ENCODE results near the gene MTUS2. TPM values are rescaled to one million over a fixed set of nuclear protein-coding genes. Genes with fewer than 3 reads are reported as not detected.

The MTUS2 gene
- total and polyA plus RNA-seq, 10 donors: 0.20 to 3.2 (median 0.85) TPM

GRCh38 chr13:28953714-28954418 is 133.7 kb downstream of the MTUS2 start:
- Histone ChIP-seq H3K27me3 (replicated peaks in 1 of 7) (no peaks in the 10 kb centered on the region), H3K4me3 (no peak overlapping the region), H3K27ac (no peak overlapping the region), H3K9me3 (peaks cover 0 to 4% (median 0%) of the 10 kb centered on the region in 8 donors), H3K4me1 (no peaks in the 10 kb centered on the region), H3K36me3 (no peaks in the 10 kb centered on the region)
- TF ChIP-seq CTCF (IDR thresholded peaks at IDR 0.05 in 8 of 11, conservative IDR thresholded peaks at IDR 0.05 in 3 of 11): no peak
- no peak for TF ChIP-seq POLR2A (IDR thresholded peaks at IDR 0.05)
- no peak for TF ChIP-seq POLR2AphosphoS5 (IDR thresholded peaks at IDR 0.05)
- WGBS, 5 donors: 83 to 87% (median 84%) methylated on average over 4 of the region's 4 CpGs
- intact Hi-C loops (cut with DNase I; ENCODE audit: low total_unique reads): no loop called here
- DNase-seq: no peak

- H3K4me3 ChIP-seq: no peak overlapping the region
- 81 to 91% (median 86%) methylated on average over 5 of the region's 5 CpGs for WGBS, 5 donors
- no peaks in the 10 kb centered on the region for H3K4me1 ChIP-seq
- no peaks in the 10 kb centered on the region for H3K36me3 ChIP-seq
- H3K27ac ChIP-seq: no peak overlapping the region
- intact Hi-C loops (cut with DNase I; ENCODE audit: low total_unique reads): no loop called here
- no peaks in the 10 kb centered on the region for H3K27me3 ChIP-seq (replicated peaks in 1 of 7)
- TF ChIP-seq POLR2AphosphoS5 (IDR thresholded peaks at IDR 0.05) (no peak), POLR2A (IDR thresholded peaks at IDR 0.05) (no peak), CTCF (IDR thresholded peaks at IDR 0.05 in 8 of 11, conservative IDR thresholded peaks at IDR 0.05 in 3 of 11) (no peak)
- DNase-seq: no peak
- H3K9me3 ChIP-seq: peaks cover 0 to 4% (median 0%) of the 10 kb centered on the region in 8 donors
Measured at GRCh38 chr13:28954419-28954725, 134.2 kb downstream of the MTUS2 start.

- Histone ChIP-seq H3K36me3 (no peaks in the 10 kb centered on the region), H3K4me3 (no peak overlapping the region), H3K9me3 (no peaks in the 10 kb centered on the region), H3K4me1 (no peaks in the 10 kb centered on the region), H3K27ac (no peak overlapping the region), H3K27me3 (replicated peaks in 1 of 7) (no peaks in the 10 kb centered on the region)
- TF ChIP-seq POLR2A (IDR thresholded peaks at IDR 0.05) (no peak), POLR2AphosphoS5 (IDR thresholded peaks at IDR 0.05) (no peak), CTCF (IDR thresholded peaks at IDR 0.05 in 8 of 11, conservative IDR thresholded peaks at IDR 0.05 in 3 of 11) (no peak)
- DNase-seq: no peak
- intact Hi-C loops (cut with DNase I; ENCODE audit: low total_unique reads): no loop called here
- 67 to 83% (median 77%) methylated on average over 5 of the region's 5 CpGs for WGBS, 5 donors
Measured at GRCh38 chr13:28954810-28955209, 134.7 kb downstream of the MTUS2 start.

- H3K27ac ChIP-seq: no peak overlapping the region
- no peaks in the 10 kb centered on the region for H3K27me3 ChIP-seq (replicated peaks in 1 of 7)
- WGBS, 5 donors: 71 to 81% (median 72%) methylated on average over 2 of the region's 2 CpGs
- H3K4me1 ChIP-seq: no peaks in the 10 kb centered on the region
- intact Hi-C loops (cut with DNase I; ENCODE audit: low total_unique reads): no loop called here
- H3K36me3 ChIP-seq: no peaks in the 10 kb centered on the region
- no peak for DNase-seq
- no peak overlapping the region for H3K4me3 ChIP-seq
- no peak for TF ChIP-seq POLR2A (IDR thresholded peaks at IDR 0.05)
- TF ChIP-seq CTCF (IDR thresholded peaks at IDR 0.05 in 8 of 11, conservative IDR thresholded peaks at IDR 0.05 in 3 of 11): no peak
- no peak for TF ChIP-seq POLR2AphosphoS5 (IDR thresholded peaks at IDR 0.05)
- H3K9me3 ChIP-seq: no peaks in the 10 kb centered on the region
Measured at GRCh38 chr13:28955264-28955966, 135.3 kb downstream of the MTUS2 start.
